HG03457 (cell line): ENCODE data around the gene PAN2.
A peak's percentile ranks its signal among the peaks of the same experiment; 100 is the strongest.
"Not testable (repeated sequence)": the region's sequence is repeated elsewhere in the genome, so short reads cannot be mapped to it uniquely, and the experiment has no call there.

ENCODE experiments used
- ATAC-seq: cut with Tn5 transposase; IDR thresholded peaks from one replicate; pipeline ENCODE4 v1.9.1; 2021; ENCODE audit warnings: moderate number of reproducible peaks; ENCODE audit not compliant: unreplicated experiment

PAN2 gene

GRCh38 chr12:56278905-56279304, 54.9 kb downstream of the PAN2 start:
- no peak for ATAC-seq

- ATAC-seq = no peak
These were observed 59.5 kb downstream of the PAN2 start for GRCh38 chr12:56274299-56274698.

- not testable (repeated sequence) for ATAC-seq
These were observed 61.3 kb downstream of the PAN2 start for GRCh38 chr12:56272468-56272867.

GRCh38 chr12:56271031-56271430, 62.8 kb downstream of the PAN2 start:
- no peak for ATAC-seq

- no peak for ATAC-seq
These were observed 66.2 kb downstream of the PAN2 start for GRCh38 chr12:56267443-56268071.

- ATAC-seq = peak; percentile 66
These were observed 66.9 kb downstream of the PAN2 start, which contains the start of gene COQ10A for GRCh38 chr12:56266693-56267442. Gene COQ10A (plus strand): TSS chr12:56266942. CDS start chr12:56267119, 177 bp downstream.
